Glomerular visceral epithelial cell (primary cell): ENCODE results near the gene LPGAT1.
"Not testable (repeated sequence)": the region's sequence is repeated elsewhere in the genome, so short reads cannot be mapped to it uniquely, and the experiment has no call there.

Experiments used
- DNase-seq: peaks from one replicate; pipeline ENCODE4 v3.0.0-alpha.2; 2016; ENCODE audit errors: extremely low spot score

Gene LPGAT1

DNA sequence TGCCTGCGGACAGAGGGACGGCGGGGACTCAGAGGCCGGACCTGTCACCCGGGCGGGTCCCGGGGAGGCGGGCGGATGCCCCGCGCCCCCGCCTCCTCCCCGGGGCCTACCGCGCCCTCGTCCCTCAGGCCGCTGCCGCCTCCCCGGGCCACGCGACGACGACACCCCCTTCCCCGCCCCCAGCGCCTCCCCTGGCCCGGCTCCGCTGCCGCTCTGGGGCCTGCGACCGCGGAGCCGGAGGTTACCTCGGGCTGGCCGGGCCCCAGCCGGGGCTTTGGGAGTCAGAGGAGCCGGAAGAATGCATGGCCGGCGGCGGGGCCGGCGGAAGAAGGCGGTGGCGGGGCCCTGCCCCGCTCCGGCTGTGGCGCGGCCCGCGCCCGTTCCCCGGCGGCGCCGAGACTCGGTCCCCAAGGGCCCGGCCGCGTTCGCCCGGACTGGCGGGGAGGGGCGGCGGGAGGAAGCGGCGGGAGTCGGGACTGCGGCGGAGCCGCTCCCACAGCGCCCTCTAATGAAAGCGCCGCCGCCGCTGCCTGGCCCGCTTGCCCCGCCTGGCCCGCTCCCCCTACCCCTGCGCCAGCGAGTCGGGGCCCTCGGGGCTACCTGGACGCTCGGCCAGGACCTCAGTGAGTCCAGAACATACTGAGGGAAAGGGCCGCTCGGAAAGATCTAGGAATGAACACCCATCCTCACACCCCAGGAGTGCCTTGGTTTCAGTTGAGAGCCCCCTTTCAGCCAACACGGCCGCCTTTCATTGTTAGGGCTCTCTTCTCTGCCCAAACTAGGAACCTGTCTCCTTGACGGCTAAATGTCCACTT is at the start of gene LPGAT1:
TSS of gene LPGAT1 (minus strand) at position 436 of the 815 bp plus-strand sequence. CDS start 1,467 bp downstream, outside the sequence.
- DNase-seq: peak; percentile 75

- DNase-seq: no peak
Observed at GRCh38 chr1:211879475-211879874, 48.9 kb upstream of the LPGAT1 start.

GRCh38 chr1:211876851-211877590 is 46.5 kb upstream of the LPGAT1 start:
- DNase-seq: no peak

DNA sequence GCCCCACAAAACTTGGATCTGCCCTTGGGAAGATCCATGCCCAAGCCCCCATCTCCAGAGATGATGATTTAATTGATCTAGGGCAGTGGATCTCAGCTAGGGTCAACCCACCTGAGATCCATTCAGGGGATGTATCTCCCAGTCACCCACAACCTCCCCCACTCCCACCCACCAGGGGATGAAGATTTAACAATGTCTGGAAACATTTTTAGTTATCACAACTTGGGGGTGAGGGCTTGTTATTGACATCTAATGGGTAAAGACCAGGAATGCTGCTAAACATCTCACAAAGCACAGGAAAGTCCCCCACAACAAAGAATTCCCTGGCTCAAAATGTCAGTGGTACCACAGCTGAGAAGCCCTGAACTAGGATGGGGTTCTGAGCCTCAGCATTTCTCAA is 45.0 kb upstream of the LPGAT1 start:
- no peak for DNase-seq

- DNase-seq: no peak
Observed at GRCh38 chr1:211874521-211875347, 44.2 kb upstream of the LPGAT1 start.

- DNase-seq: not testable (repeated sequence)
Observed at GRCh38 chr1:211873731-211874130, 43.2 kb upstream of the LPGAT1 start.

DNA sequence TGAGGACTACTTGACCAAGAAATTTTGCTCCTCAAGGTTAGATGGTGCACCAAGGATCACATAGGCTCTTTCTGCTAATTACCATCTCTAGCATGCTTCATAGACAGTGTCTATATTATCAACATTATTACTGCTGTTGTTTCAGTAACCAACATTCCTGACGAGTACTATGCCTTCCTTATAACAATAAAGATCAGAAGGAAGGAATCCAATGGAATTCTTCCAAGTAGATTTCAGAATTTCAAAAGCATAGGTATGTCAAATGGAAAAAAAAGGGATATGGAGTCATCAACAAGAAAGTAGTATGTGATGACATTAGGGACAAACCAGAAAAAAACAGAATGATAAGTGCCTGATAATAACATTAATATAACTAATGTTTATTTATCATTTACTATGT is 39.6 kb upstream of the LPGAT1 start:
- no peak for DNase-seq

GRCh38 chr1:211865180-211865579 is 34.6 kb upstream of the LPGAT1 start:
- no peak for DNase-seq

GRCh38 chr1:211859405-211859804 is 28.8 kb upstream of the LPGAT1 start:
- no peak for DNase-seq

DNA sequence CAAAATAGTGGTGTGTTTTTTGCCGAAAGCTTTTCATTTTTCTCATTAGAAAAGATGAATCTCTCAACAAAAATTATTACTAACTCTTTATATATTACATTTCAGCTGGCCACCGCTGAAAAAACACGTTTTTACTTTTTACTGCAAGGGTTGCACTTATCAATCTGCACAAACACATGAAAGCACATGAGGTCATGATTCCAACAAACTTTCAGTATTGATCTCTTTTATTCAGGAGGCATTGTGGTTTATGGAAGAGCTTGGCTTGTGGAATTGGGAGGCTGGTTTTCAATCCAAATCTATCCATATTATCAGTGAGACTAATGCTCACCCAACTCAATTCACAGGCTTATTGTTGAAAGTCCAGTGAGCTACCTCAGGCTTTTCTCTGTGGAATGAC is 20.6 kb upstream of the LPGAT1 start:
- no peak for DNase-seq

DNA sequence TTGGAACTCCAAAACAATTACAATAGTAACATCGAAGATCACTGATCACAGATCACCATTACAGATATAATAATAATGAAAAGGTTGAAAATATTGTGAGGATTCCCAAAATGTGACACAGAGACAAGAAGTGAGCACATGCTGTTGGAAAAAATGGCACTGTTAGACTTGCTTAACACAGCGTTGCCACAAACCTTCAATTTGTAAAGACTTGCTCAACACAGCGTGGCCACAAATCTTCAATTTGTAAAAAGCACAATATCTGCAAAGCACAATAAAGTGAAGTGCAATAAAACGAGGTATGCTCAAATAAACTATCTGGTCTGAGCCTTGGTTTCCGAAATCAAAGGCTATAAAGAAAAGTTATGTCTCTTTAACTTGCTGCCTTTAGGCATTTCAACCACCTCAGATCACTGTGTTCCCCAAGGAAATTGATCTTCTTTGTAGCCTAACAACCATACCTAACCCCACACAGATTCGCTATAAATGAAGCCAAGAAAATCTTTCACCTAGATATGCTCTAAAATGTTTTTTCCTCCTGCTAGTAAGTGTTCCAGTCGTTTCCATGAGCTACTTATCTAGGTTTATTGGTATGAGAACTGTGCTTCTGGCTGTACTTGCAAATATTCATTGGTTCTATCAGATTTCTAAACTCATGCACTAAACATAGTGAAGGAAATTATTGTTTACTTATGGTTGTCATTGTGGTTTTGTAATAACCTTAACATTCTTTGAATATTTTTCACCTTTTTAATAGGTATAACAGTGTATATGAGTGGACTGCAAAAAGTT is 13.1 kb upstream of the LPGAT1 start:
- DNase-seq: no peak

- no peak for DNase-seq
Observed at GRCh38 chr1:211843018-211843417, 12.5 kb upstream of the LPGAT1 start.

DNA sequence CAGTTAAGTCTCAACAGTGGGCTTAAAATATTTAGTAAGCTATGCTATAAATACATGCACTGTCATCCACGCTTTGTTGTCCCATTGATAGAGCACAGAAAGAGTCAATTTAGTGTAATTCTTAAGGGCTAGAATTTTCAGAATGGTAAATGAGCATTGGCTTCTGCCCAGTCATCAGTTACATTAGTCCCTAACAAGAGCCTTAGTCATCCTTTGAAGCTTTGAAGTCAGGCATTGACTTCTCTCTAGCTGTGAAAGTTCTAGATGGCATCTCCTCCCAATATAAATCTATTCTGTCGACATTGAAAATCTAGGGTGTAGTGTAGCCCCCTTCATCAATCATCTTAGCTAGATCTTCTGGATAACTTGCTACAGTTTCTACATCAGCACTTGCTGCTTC is 12.0 kb upstream of the LPGAT1 start:
- DNase-seq: no peak

GRCh38 chr1:211839106-211839505 is 8.5 kb upstream of the LPGAT1 start:
- no peak for DNase-seq

- no peak for DNase-seq
Observed at GRCh38 chr1:211833174-211833820, 2.7 kb upstream of the LPGAT1 start.

GRCh38 chr1:211832661-211833060 is 2.1 kb upstream of the LPGAT1 start:
- DNase-seq: no peak

DNA sequence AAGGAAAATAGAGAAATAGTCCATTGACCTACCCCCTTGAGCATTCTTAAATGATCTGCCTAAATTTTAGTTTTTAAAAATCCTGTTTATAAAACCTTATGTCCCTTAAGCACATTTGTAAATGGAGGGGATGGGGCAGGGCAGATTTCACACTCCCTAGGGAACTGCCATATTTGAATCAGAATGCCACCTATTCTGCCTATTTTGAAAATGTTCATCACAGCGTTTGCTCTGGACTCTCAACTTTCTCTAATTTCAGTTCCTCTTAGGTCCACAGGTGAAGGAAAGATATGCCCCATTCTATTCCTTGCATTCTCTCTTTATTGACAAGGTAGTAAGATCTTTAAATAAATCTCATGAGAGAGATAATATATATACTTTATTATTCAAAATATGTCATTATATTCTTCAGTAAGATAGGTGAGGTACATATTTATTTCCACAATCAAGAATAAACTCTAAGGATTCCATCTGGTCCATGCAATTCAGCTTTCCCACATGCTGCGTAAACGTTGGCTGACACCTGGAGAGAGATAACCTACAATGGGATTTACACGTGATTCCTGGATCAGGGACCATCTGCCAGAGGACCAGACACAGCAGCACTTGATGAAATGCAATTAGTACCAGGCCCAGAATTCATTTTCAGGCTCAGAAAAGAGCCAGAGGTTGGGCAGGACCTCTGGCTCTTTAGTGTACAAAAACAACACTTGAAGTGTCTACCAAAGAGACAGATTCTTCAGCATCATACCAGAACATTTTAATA is 1.2 kb upstream of the LPGAT1 start:
- DNase-seq: no peak

GRCh38 chr1:211830055-211830327 is 572 bp downstream of the LPGAT1 start:
- DNase-seq: peak; percentile 20

- peak; percentile 68 for DNase-seq
Observed at GRCh38 chr1:211829343-211830054, 1.1 kb downstream of the LPGAT1 start.
